Adipocyte (in vitro differentiated cells): ENCODE data around the gene SNCB.

Source experiments
- DNase-seq: peaks from one replicate; pipeline ENCODE4 v3.0.0-alpha.2; 2015; ENCODE audit warnings: low read depth
- H3K27me3 ChIP-seq: replicated peaks from 2 replicates; pipeline ENCODE4 v1.7.0; 2013; ENCODE audit warnings: mild to moderate bottlenecking, low read length, moderate library complexity; ENCODE audit not compliant: control insufficient read depth, insufficient read depth
- H3K36me3 ChIP-seq: 2 replicates; pipeline ENCODE4 v1.7.0; 2013; ENCODE audit warnings: low read length, mild to moderate bottlenecking, moderate library complexity; ENCODE audit not compliant: control insufficient read depth, insufficient read depth, severe bottlenecking
- H3K4me1 ChIP-seq: 2 replicates; pipeline ENCODE4 v1.7.0; 2013; ENCODE audit warnings: mild to moderate bottlenecking, low read length, moderate library complexity; ENCODE audit not compliant: control insufficient read depth, insufficient read depth
- H3K4me3 ChIP-seq: 2 replicates; pipeline ENCODE4 v1.7.0; 2013; ENCODE audit warnings: mild to moderate bottlenecking, low read length, moderate library complexity
- H3K9ac ChIP-seq: 2 replicates; pipeline ENCODE4 v1.7.0; 2013; ENCODE audit warnings: mild to moderate bottlenecking, low read length, moderate library complexity
- H3K9me3 ChIP-seq: 2 replicates; pipeline ENCODE4 v1.7.0; 2013; ENCODE audit warnings: mild to moderate bottlenecking, low read length, moderate library complexity; ENCODE audit not compliant: control insufficient read depth

The SNCB gene

DNA sequence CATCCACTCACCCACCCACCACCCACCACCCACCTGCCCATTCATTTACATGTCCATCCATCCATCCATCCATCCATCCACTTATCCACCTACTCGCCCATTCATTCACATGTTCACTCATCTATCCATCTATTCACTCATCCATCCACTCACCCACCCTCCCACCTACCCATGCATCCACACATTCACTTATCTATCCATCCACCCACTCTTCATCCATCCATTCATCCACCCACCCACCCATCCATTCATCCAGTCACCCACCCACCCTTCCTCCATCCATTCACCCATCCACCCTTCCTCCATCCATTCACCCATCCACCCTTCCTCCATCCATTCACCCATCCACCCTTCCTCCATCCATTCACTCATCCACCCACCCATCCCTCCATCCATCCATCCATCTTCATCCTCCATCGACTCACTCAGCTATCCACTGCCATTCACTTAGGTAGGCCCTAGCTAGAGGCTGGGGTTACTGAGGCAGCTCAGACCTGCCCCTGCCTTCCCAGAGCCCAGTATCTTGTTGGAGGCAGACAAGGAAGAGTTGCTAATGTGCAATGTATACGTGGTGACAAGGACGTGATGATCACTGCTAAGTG, 29.6 kb upstream of the SNCB start:
- H3K27me3 ChIP-seq: peaks cover 22% of the 10 kb centered on the region
- no peaks in the 10 kb centered on the region for H3K9me3 ChIP-seq
- no peak overlapping the region for H3K9ac ChIP-seq
- H3K4me1 ChIP-seq: peaks cover 26% of the 10 kb centered on the region
- no peak for DNase-seq
- H3K4me3 ChIP-seq: no peak overlapping the region
- H3K36me3 ChIP-seq: peaks cover 21% of the 10 kb centered on the region

DNA sequence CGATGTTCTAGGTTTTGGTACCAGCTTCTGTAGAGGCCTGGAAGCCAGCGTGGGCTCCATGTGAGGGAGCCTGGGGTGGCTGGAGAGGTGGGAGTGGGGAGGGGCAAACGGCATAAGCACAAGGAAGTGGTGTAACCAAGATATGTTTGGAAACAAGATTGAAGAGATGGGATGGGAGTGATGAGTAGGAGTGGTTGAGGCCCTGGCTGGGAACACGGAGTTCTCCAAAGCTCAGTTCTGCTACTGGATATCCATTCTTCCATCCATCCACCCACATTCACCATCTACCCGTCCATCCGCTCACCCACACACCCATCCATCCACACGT, 29.1 kb upstream of the SNCB start:
- Histone ChIP-seq H3K36me3 (peaks cover 23% of the 10 kb centered on the region), H3K9ac (peak overlapping the region; percentile 60), H3K27me3 (peaks cover 20% of the 10 kb centered on the region), H3K4me1 (peaks cover 26% of the 10 kb centered on the region), H3K9me3 (no peaks in the 10 kb centered on the region), H3K4me3 (peak overlapping the region; percentile 59)
- no peak for DNase-seq

- peak overlapping the region; percentile 60 for H3K9ac ChIP-seq
- peaks cover 20% of the 10 kb centered on the region for H3K4me1 ChIP-seq
- no peak for DNase-seq
- H3K9me3 ChIP-seq: no peaks in the 10 kb centered on the region
- peaks cover 23% of the 10 kb centered on the region for H3K36me3 ChIP-seq
- H3K27me3 ChIP-seq: peaks cover 15% of the 10 kb centered on the region
- H3K4me3 ChIP-seq: peak overlapping the region; percentile 59
Observed at GRCh38 chr5:176658817-176659511, 28.6 kb upstream of the SNCB start.

GRCh38 chr5:176658007-176658599, 27.8 kb upstream of the SNCB start:
- Histone ChIP-seq H3K36me3 (peaks cover 30% of the 10 kb centered on the region), H3K4me3 (peak overlapping the region; percentile 59), H3K9ac (peak overlapping the region; percentile 60), H3K9me3 (no peaks in the 10 kb centered on the region), H3K27me3 (peaks cover 9% of the 10 kb centered on the region), H3K4me1 (peaks cover 18% of the 10 kb centered on the region)
- peak; percentile 72 for DNase-seq

- no peak overlapping the region for H3K4me3 ChIP-seq
- no peaks in the 10 kb centered on the region for H3K9me3 ChIP-seq
- no peak overlapping the region for H3K9ac ChIP-seq
- DNase-seq: no peak
- H3K36me3 ChIP-seq: peaks cover 35% of the 10 kb centered on the region
- H3K4me1 ChIP-seq: peaks cover 18% of the 10 kb centered on the region
- H3K27me3 ChIP-seq: no peaks in the 10 kb centered on the region
Observed at GRCh38 chr5:176656467-176656990, 26.2 kb upstream of the SNCB start.

DNA sequence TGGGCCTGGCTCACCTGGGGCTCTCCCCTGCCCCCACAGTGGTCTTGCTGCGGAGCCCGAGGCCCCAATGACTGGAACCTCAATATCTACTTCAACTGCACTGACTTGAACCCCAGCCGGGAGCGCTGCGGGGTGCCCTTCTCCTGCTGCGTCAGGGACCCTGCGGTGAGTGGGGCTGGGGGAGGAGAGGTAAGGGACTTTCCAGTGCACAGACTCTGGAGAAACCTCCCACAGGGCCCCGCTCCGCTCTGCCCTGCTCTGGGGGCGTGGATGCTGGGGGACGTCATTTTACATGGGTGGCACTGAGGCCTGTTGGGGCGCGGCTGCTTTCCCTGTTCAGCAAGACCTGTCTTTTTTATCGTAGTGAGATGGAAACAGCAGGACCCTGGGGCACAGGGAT, 24.5 kb upstream of the SNCB start:
- H3K9me3 ChIP-seq: no peaks in the 10 kb centered on the region
- H3K9ac ChIP-seq: no peak overlapping the region
- peaks cover 35% of the 10 kb centered on the region for H3K36me3 ChIP-seq
- no peak overlapping the region for H3K4me3 ChIP-seq
- no peaks in the 10 kb centered on the region for H3K27me3 ChIP-seq
- peaks cover 14% of the 10 kb centered on the region for H3K4me1 ChIP-seq
- DNase-seq: no peak

GRCh38 chr5:176653401-176654385, 23.4 kb upstream of the SNCB start:
- Histone ChIP-seq H3K9me3 (no peaks in the 10 kb centered on the region), H3K4me3 (no peak overlapping the region), H3K27me3 (no peaks in the 10 kb centered on the region), H3K4me1 (peaks cover 9% of the 10 kb centered on the region), H3K36me3 (peaks cover 35% of the 10 kb centered on the region), H3K9ac (no peak overlapping the region)
- DNase-seq: no peak

GRCh38 chr5:176652136-176652535, 21.8 kb upstream of the SNCB start:
- Histone ChIP-seq H3K36me3 (peaks cover 30% of the 10 kb centered on the region), H3K4me3 (no peak overlapping the region), H3K9me3 (no peaks in the 10 kb centered on the region), H3K27me3 (no peaks in the 10 kb centered on the region), H3K4me1 (peaks cover 12% of the 10 kb centered on the region), H3K9ac (no peak overlapping the region)
- peak; percentile 14 for DNase-seq

- H3K9ac ChIP-seq: no peak overlapping the region
- no peak overlapping the region for H3K4me3 ChIP-seq
- H3K4me1 ChIP-seq: peaks cover 15% of the 10 kb centered on the region
- no peaks in the 10 kb centered on the region for H3K27me3 ChIP-seq
- DNase-seq: no peak
- no peaks in the 10 kb centered on the region for H3K9me3 ChIP-seq
- peaks cover 24% of the 10 kb centered on the region for H3K36me3 ChIP-seq
Observed at GRCh38 chr5:176651472-176651980, 21.2 kb upstream of the SNCB start.

GRCh38 chr5:176650354-176650884, 20.1 kb upstream of the SNCB start:
- no peak for DNase-seq
- Histone ChIP-seq H3K27me3 (no peaks in the 10 kb centered on the region), H3K36me3 (peaks cover 19% of the 10 kb centered on the region)

More at GRCh38 chr5:176650354-176650884, 20.1 kb upstream of the SNCB start:
- H3K9me3 ChIP-seq: no peaks in the 10 kb centered on the region
- peaks cover 16% of the 10 kb centered on the region for H3K4me1 ChIP-seq
- no peak overlapping the region for H3K4me3 ChIP-seq
- H3K9ac ChIP-seq: no peak overlapping the region
